ENCODE data around the gene POLD3. TPM values are rescaled to one million over a fixed set of nuclear protein-coding genes. Genes with fewer than 3 reads are reported as not detected.
A peak's percentile ranks its signal among the peaks of the same experiment; 100 is the strongest.

POLD3 gene
- total RNA-seq, 1 experiment from 2014 or later = 28.4 TPM

DNA sequence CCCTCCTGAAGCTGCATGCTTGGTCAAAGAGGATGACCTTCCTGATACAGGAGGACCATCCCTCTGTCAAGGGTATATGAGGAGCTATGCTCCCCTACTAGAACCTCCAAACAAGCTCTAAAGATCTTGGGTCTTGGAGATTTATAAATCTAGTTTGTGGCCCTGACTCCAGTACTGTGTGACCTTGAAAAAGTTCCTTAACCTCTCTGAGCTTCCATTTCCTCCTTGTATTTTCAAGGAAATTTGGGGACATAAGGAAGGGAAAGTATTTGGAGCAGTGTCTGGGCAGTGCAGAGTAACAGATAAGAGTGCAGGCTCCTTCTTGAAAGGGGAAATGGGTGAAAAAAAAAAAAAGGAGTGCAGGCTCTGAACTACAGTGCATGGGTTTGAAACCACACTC, 93.0 kb downstream of the POLD3 start:
- ChIA-PET CTCF (no interaction called here), POLR2A (ENCODE audit: unreplicated experiment) (interaction anchor here (0.7 kb wide), 1 partner anchor 672 kb away, joined by 4 read pairs; no protein-coding TSS in a partner anchor)
- TF ChIP-seq, protein P1, sequence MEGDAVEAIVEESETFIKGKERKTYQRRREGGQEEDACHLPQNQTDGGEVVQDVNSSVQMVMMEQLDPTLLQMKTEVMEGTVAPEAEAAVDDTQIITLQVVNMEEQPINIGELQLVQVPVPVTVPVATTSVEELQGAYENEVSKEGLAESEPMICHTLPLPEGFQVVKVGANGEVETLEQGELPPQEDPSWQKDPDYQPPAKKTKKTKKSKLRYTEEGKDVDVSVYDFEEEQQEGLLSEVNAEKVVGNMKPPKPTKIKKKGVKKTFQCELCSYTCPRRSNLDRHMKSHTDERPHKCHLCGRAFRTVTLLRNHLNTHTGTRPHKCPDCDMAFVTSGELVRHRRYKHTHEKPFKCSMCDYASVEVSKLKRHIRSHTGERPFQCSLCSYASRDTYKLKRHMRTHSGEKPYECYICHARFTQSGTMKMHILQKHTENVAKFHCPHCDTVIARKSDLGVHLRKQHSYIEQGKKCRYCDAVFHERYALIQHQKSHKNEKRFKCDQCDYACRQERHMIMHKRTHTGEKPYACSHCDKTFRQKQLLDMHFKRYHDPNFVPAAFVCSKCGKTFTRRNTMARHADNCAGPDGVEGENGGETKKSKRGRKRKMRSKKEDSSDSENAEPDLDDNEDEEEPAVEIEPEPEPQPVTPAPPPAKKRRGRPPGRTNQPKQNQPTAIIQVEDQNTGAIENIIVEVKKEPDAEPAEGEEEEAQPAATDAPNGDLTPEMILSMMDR (conservative IDR thresholded peaks at IDR 0.05; ENCODE audit: low read depth, low read length) = no peak
- no peak for TF ChIP-seq EZH2 (IDR thresholded peaks at IDR 0.05; ENCODE audit: low read length, unreplicated experiment)
- TF ChIP-seq EZH2phosphoT487 (IDR thresholded peaks at IDR 0.05; ENCODE audit: borderline replicate concordance, low read length) = no peak
- BruUV-seq (replicated peaks) = no TSS peak
- Histone ChIP-seq H3K9me3 (ENCODE audit: low read length) (no peaks in the 10 kb centered on the region), H3K79me2 (ENCODE audit: low read length) (no peaks in the 10 kb centered on the region), H2AFZ (ENCODE audit: low read length) (no peak overlapping the region), H3K9me2 (replicated peaks; ENCODE audit: low read length) (no peaks in the 10 kb centered on the region), H3K4me2 (ENCODE audit: low read length) (no peak overlapping the region), H3K4me3 (ENCODE audit: low read length) (no peak overlapping the region), H3K27me3 (ENCODE audit: low read length) (no peaks in the 10 kb centered on the region), H3K4me1 (ENCODE audit: insufficient read depth, low read length) (peaks cover 18% of the 10 kb centered on the region; the same call in 1 of the 2 replicates), H4K20me1 (ENCODE audit: low read length) (no peaks in the 10 kb centered on the region), H3K9ac (ENCODE audit: low read length) (no peak overlapping the region), H3K27ac (ENCODE audit: low read length) (no peak overlapping the region), H3K36me3 (ENCODE audit: low read depth, low read length) (no peaks in the 10 kb centered on the region), H3F3A (ENCODE audit: low read length, unreplicated experiment) (no peaks in the 10 kb centered on the region)
- no peak for DNase-seq
- intact Hi-C loops (cut with micrococcal nuclease) = no loop called here
- no peak for ATAC-seq

DNA sequence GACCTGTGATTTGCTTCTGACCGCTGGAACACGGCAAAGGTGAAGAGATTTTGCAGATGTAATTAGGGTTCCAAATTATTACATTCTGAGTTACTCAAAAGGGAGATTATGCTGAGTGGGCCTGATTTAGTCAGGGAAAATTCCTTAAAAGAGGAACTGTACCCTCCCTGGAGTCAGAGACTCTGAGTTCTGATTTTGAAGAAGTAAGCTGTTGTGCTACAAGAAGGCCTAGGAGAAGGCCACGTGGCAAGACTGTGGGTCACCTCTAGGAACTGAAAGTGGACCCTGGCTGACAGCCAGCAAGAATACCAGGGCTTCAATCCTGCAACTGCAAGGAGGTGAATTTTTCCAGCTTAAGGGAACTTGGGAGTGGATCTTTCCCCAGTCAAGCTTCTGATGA, 93.5 kb downstream of the POLD3 start:
- Histone ChIP-seq H2AFZ (ENCODE audit: low read length) (no peak overlapping the region), H3K4me2 (ENCODE audit: low read length) (no peak overlapping the region), H3K9me2 (replicated peaks; ENCODE audit: low read length) (no peaks in the 10 kb centered on the region), H3K79me2 (ENCODE audit: low read length) (no peaks in the 10 kb centered on the region), H3K4me3 (ENCODE audit: low read length) (no peak overlapping the region), H3K9me3 (ENCODE audit: low read length) (no peaks in the 10 kb centered on the region), H3K36me3 (ENCODE audit: low read depth, low read length) (no peaks in the 10 kb centered on the region), H3K27me3 (ENCODE audit: low read length) (no peaks in the 10 kb centered on the region), H3K4me1 (ENCODE audit: insufficient read depth, low read length) (peaks cover 18% of the 10 kb centered on the region; the same call in 1 of the 2 replicates), H4K20me1 (ENCODE audit: low read length) (no peaks in the 10 kb centered on the region), H3K27ac (ENCODE audit: low read length) (no peak overlapping the region), H3F3A (ENCODE audit: low read length, unreplicated experiment) (no peaks in the 10 kb centered on the region), H3K9ac (ENCODE audit: low read length) (no peak overlapping the region)
- BruUV-seq (replicated peaks) = no TSS peak
- intact Hi-C loops (cut with micrococcal nuclease) = no loop called here
- CTCF ChIA-PET = no interaction called here
- DNase-seq (no peak), ATAC-seq (no peak)
- POLR2A ChIA-PET (ENCODE audit: unreplicated experiment) = no interaction called here
- TF ChIP-seq EZH2phosphoT487 (IDR thresholded peaks at IDR 0.05; ENCODE audit: borderline replicate concordance, low read length) (no peak), EZH2 (IDR thresholded peaks at IDR 0.05; ENCODE audit: low read length, unreplicated experiment) (no peak)
- TF ChIP-seq, protein P1 (conservative IDR thresholded peaks at IDR 0.05; ENCODE audit: low read depth, low read length) = no peak

DNA sequence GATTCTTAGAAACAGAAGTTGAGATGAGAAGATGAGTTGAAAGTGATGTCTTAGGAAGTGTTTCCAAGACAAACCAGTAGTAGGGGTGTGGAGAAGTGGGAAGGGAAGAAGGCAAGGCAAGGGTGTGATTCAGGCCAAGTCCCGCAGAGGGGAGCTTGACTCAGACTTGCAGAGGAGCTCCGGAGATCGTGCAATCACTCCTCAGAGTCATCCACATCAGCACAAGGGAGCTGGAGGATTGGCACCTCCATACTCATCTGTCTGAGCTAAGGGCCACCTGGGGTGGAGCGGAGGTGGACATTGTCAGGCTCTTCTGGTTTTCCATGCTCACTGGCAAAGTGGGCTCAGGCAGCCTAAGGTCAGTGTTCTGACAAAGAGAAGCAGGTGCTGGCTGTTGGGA, 94.4 kb downstream of the POLD3 start:
- intact Hi-C loops (cut with micrococcal nuclease) = no loop called here
- no peaks in the 10 kb centered on the region for H3K36me3 ChIP-seq (ENCODE audit: low read depth, low read length)
- peaks cover 18% of the 10 kb centered on the region; the same call in 1 of the 2 replicates for H3K4me1 ChIP-seq (ENCODE audit: insufficient read depth, low read length)
- no peaks in the 10 kb centered on the region for H3K27me3 ChIP-seq (ENCODE audit: low read length)
- H2AFZ ChIP-seq (ENCODE audit: low read length) = no peak overlapping the region
- CTCF ChIA-PET = interaction anchor here (1.0 kb wide), 1 partner anchor 16 kb away, joined by 4 read pairs; no protein-coding TSS in a partner anchor
- H3F3A ChIP-seq (ENCODE audit: low read length, unreplicated experiment) = no peaks in the 10 kb centered on the region
- H3K9me2 ChIP-seq (replicated peaks; ENCODE audit: low read length) = no peaks in the 10 kb centered on the region
- no peak overlapping the region for H3K4me3 ChIP-seq (ENCODE audit: low read length)
- no peak overlapping the region for H3K4me2 ChIP-seq (ENCODE audit: low read length)
- POLR2A ChIA-PET (ENCODE audit: unreplicated experiment) = interaction anchor here (0.6 kb wide), 1 partner anchor 11 kb away, joined by 4 read pairs; no protein-coding TSS in a partner anchor
- no TSS peak for BruUV-seq (replicated peaks)
- H3K9me3 ChIP-seq (ENCODE audit: low read length) = no peaks in the 10 kb centered on the region
- no peak for TF ChIP-seq EZH2 (IDR thresholded peaks at IDR 0.05; ENCODE audit: low read length, unreplicated experiment)
- TF ChIP-seq, protein P1 (conservative IDR thresholded peaks at IDR 0.05; ENCODE audit: low read depth, low read length) = peak; percentile 12; the same call in 1 of the 2 replicates
- DNase-seq (peak; percentile 42), ATAC-seq (peak; percentile 39)
- H3K79me2 ChIP-seq (ENCODE audit: low read length) = no peaks in the 10 kb centered on the region
- H3K9ac ChIP-seq (ENCODE audit: low read length) = no peak overlapping the region
- no peaks in the 10 kb centered on the region for H4K20me1 ChIP-seq (ENCODE audit: low read length)
- H3K27ac ChIP-seq (ENCODE audit: low read length) = no peak overlapping the region

Measured in PC-3 (cell line).